Measurements from ENCODE around the gene OR51M1. TPM values are rescaled to one million over a fixed set of nuclear protein-coding genes. Genes with fewer than 3 reads are reported as not detected.

OR51M1 gene
- total RNA-seq, 6 experiments from 2014 or later: not detected

GRCh38 chr11:5405173-5405572 is 21.6 kb downstream of the OR51M1 start:
- Histone ChIP-seq H3K9me3 (no peaks in the 10 kb centered on the region), H3K27me3 (no peaks in the 10 kb centered on the region), H3K4me1 (no peaks in the 10 kb centered on the region), H3K36me3 (no peaks in the 10 kb centered on the region), H3K4me3 (no peak overlapping the region), H3K27ac (no peak overlapping the region)
- ATAC-seq: no peak
- intact Hi-C loops (cut with DNase I): no loop called here
- TF ChIP-seq POLR2A (IDR thresholded peaks at IDR 0.05): no peak
- TF ChIP-seq CTCF (IDR thresholded peaks at IDR 0.05): no peak
- no peak for DNase-seq

- Histone ChIP-seq H3K27me3 (no peaks in the 10 kb centered on the region), H3K4me3 (no peak overlapping the region), H3K9me3 (no peaks in the 10 kb centered on the region), H3K36me3 (no peaks in the 10 kb centered on the region), H3K27ac (no peak overlapping the region), H3K4me1 (no peaks in the 10 kb centered on the region)
- WGBS (ENCODE audit: insufficient coverage, low coverage, low lambda C conversion rate, missing lambda C conversion rate): 44% methylated on average over 5 of the region's 5 CpGs
- ATAC-seq (no peak), DNase-seq (no peak)
- no peak for TF ChIP-seq POLR2A (IDR thresholded peaks at IDR 0.05)
- TF ChIP-seq CTCF (IDR thresholded peaks at IDR 0.05): no peak
- intact Hi-C loops (cut with DNase I): no loop called here
Measured at GRCh38 chr11:5420993-5421392, 37.4 kb downstream of the OR51M1 start.

- ATAC-seq: no peak
- intact Hi-C loops (cut with DNase I): no loop called here
Measured at GRCh38 chr11:5421811-5422210, 38.2 kb downstream of the OR51M1 start, which contains the start of gene OR51Q1. Gene OR51Q1, plus strand, starts transcription at chr11:5422111. Its CDS starts 90 bp downstream, at chr11:5422201.

GRCh38 chr11:5423131-5423530 is 39.5 kb downstream of the OR51M1 start:
- Histone ChIP-seq H3K9me3 (no peaks in the 10 kb centered on the region), H3K4me3 (no peak overlapping the region), H3K36me3 (no peaks in the 10 kb centered on the region), H3K27ac (no peak overlapping the region), H3K4me1 (no peaks in the 10 kb centered on the region), H3K27me3 (no peaks in the 10 kb centered on the region)
- WGBS (ENCODE audit: insufficient coverage, low coverage, low lambda C conversion rate, missing lambda C conversion rate): 43% methylated on average over 3 of the region's 3 CpGs
- TF ChIP-seq POLR2A (IDR thresholded peaks at IDR 0.05) (no peak), CTCF (IDR thresholded peaks at IDR 0.05) (no peak)
- DNase-seq (no peak), ATAC-seq (no peak)
- intact Hi-C loops (cut with DNase I): no loop called here

More at GRCh38 chr11:5421811-5422210, 38.2 kb downstream of the OR51M1 start, which contains the start of gene OR51Q1:
- Histone ChIP-seq H3K27me3 (no peaks in the 10 kb centered on the region), H3K4me3 (no peak within 1 kb of the TSS), H3K27ac (no peak within 1 kb of the TSS), H3K36me3 (no peaks in the 10 kb centered on the region), H3K9me3 (no peaks in the 10 kb centered on the region), H3K4me1 (no peaks in the 10 kb centered on the region)
- WGBS (ENCODE audit: insufficient coverage, low coverage, low lambda C conversion rate, missing lambda C conversion rate): 58% methylated on average over 1 of the region's 1 CpG
- no peak for TF ChIP-seq POLR2A (IDR thresholded peaks at IDR 0.05)
- TF ChIP-seq CTCF (IDR thresholded peaks at IDR 0.05): no peak
- DNase-seq: no peak

- 25% methylated on average over 2 of the region's 2 CpGs for WGBS (ENCODE audit: insufficient coverage, low coverage, low lambda C conversion rate, missing lambda C conversion rate)
- Histone ChIP-seq H3K36me3 (no peaks in the 10 kb centered on the region), H3K27me3 (no peaks in the 10 kb centered on the region), H3K4me3 (no peak within 1 kb of the TSS), H3K9me3 (no peaks in the 10 kb centered on the region), H3K4me1 (no peaks in the 10 kb centered on the region), H3K27ac (no peak within 1 kb of the TSS)
- no peak for DNase-seq
- TF ChIP-seq POLR2A (IDR thresholded peaks at IDR 0.05) (no peak), CTCF (IDR thresholded peaks at IDR 0.05) (no peak)
- no peak for ATAC-seq
- intact Hi-C loops (cut with DNase I): no loop called here
Measured at GRCh38 chr11:5441414-5441813, 57.8 kb downstream of the OR51M1 start, which contains the start of gene OR51I1. Gene OR51I1, minus strand, starts transcription at chr11:5441514. Its CDS starts 0 bp downstream, at chr11:5441514.

Data from right lobe of liver (tissue), 6 donors.